ENCODE data around the gene OSBP.

- no peak for TF ChIP-seq ARNT (IDR thresholded peaks at IDR 0.05)
- no peak for TF ChIP-seq SP1 (IDR thresholded peaks at IDR 0.05)
- TF ChIP-seq ZNF384 (IDR thresholded peaks at IDR 0.05) = no peak
- TF ChIP-seq BHLHE40 (IDR thresholded peaks at IDR 0.05; ENCODE audit: borderline replicate concordance) = no peak
Observed at GRCh38 chr11:59528711-59529110, 86.9 kb downstream of the OSBP start.
